Esophagus muscularis mucosa (tissue), 3 donors: Measurements from ENCODE around the gene TRIM67.

ENCODE experiments used
- CTCF ChIP-seq, 3 experiments: fragments of 200-600 bp in 2 of 3; fragments of 450-650 bp in 1 of 3; sonication (generic) in 2 of 3; IDR thresholded peaks; one replicate each; pipeline ENCODE4 v1.5.1; 2017 to 2019; ENCODE audit warnings: antibody characterized with exemption in 3 of 3, mild to moderate bottlenecking in 2 of 3, moderate library complexity in 1 of 3
- POLR2A ChIP-seq: fragments of 450-650 bp; IDR thresholded peaks from one replicate; pipeline ENCODE4 v1.6.1; 2017; ENCODE audit warnings: antibody characterized with exemption, moderate library complexity, mild to moderate bottlenecking, low read depth
- POLR2AphosphoS5 ChIP-seq, 2 donors: sonication (generic); formaldehyde crosslinking; IDR thresholded peaks; one replicate each; pipeline ENCODE4 v1.6.1; 2017; ENCODE audit warnings: antibody characterized with exemption in 2 of 2

GRCh38 chr1:231236208-231236591, 74.3 kb downstream of the TRIM67 start:
- no peak for TF ChIP-seq CTCF (IDR thresholded peaks at IDR 0.05)
- no peak for TF ChIP-seq POLR2AphosphoS5 (IDR thresholded peaks at IDR 0.05)
- no peak for TF ChIP-seq POLR2A
